ENCODE measurements around the gene AKAP9. TPM values are rescaled to one million over a fixed set of nuclear protein-coding genes. Genes with fewer than 3 reads are reported as not detected.
A peak's percentile ranks its signal among the peaks of the same experiment; 100 is the strongest.
"Not testable (repeated sequence)": the region's sequence is repeated elsewhere in the genome, so short reads cannot be mapped to it uniquely, and the experiment has no call there.

Gene AKAP9
- polyA plus RNA-seq (ENCODE audit: insufficient read length) = 79.2 TPM

- DNase-seq (ENCODE audit: low read depth) = peak; percentile 29
Observed at GRCh38 chr7:91940572-91941341, at the start of gene AKAP9. AKAP9 (plus strand) TSS chr7:91940862; CDS start chr7:91941100, 238 bp downstream.

GRCh38 chr7:91892099-91892705, 48.5 kb upstream of the AKAP9 start:
- no peak for DNase-seq (ENCODE audit: low read depth)

DNA sequence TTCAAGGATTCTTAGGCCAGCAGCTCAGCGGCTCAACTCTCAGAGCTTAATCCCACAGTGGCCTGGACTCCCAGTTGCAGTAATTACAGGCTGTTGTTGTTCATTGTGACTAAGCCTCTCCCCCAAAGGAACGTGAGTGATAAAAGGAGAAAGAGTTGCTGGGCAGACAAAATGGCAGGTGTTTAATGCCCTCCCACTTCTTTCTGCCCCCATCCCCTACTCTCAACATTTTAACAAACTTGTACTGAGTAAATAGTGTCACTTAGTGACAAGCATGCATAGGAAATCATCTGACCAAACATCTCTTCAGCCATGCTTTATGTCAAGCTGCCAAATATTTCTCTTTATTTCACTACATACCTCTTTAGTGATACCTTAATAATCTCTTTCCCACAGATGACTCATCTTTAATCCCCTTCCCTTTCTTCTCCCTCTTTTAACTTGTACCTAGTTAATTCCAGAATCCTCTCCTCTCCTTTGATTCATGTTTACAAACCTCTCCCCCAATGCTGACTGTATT, 47.8 kb upstream of the AKAP9 start:
- no peak for DNase-seq (ENCODE audit: low read depth)

DNA sequence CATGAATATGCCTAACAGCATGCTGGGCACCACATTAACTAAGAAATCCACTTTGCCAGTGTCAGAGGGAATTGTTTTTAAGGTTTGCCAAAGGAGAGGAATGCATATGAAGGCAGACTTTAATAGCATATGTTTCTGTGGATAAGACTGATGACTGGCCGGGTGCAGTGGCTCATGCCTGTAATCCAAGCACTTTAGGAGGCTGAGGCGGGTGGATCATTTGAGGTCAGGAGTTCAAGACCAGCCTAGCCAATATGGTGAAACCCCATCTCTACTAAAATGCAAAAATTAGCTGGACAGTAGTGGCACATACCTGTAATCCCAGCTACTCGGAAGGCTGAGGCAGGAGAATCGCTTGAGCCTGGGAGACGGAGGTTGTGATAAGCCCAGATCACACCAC, 47.0 kb upstream of the AKAP9 start:
- DNase-seq (ENCODE audit: low read depth) = not testable (repeated sequence)

DNA sequence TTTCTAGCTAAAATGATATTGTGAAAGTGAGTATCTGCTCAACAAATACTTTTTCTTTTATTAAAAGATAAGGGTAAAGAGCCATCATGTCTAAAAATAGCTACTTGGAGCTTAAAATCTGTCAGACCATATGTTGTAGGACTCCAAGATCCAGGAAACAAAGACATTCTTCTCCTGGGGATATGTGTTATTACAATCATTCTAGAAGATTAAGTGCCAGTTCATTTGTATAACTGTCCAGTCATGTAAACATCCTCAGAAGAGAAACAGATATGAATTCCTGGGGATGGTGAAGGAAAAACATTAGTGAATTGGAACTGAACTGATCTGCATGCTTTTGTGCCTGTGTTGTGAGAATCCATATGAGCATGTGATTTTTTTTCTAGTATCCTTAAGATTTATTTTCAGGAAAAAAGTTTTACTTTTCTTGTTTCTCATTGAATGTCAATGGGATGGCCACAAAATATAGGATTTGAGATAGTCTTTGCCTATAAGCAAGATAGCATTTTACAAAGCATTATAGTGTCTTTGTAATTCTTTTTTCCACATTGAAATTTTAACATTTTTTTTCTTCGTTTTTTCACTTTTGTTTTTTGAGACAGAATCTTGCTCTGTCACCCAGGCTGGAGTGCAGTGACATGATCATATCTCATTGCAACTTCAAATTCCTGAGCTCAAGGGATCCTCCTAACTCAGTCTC, 45.7 kb upstream of the AKAP9 start:
- no peak for DNase-seq (ENCODE audit: low read depth)

- no peak for DNase-seq (ENCODE audit: low read depth)
Observed at GRCh38 chr7:91898240-91898992, 42.2 kb upstream of the AKAP9 start.

DNA sequence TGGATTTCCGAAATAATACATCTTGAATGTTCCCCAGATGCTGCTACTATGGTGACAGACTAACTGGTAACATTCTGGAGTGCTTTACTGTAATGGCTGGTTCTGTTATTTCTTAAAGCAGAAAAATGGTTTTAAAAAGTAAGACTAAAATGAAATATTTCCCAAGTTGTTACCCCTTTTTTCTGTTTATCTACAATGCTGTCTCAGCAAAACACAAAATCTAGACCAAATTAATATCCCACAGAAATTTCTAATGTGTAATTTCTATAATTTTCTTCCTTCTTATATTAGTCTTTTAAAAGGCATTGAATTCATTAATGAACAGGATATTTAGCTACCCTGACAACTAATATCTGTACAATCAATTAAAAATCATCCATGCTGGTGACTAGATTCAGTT, 41.1 kb upstream of the AKAP9 start:
- DNase-seq (ENCODE audit: low read depth) = no peak

DNA sequence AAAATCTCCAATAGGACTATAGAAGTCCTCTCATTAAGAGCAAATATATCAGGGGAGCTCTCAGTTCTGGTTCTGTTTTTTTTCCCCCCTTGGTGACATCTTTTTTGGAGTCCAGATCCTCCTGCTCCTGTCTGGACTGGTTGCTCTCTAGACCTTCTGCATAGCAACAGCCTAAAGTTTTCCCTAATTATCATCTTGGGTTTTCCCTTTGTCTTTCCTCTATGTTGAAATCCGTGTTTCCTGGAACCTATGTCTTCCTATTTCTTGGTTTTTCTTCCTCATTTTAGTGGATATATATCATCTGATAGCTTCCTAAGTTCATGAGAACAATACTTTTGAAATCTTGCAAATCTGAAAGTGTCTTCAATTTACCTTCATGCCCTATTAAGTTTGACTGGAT, 30.5 kb upstream of the AKAP9 start:
- no peak for DNase-seq (ENCODE audit: low read depth)

DNA sequence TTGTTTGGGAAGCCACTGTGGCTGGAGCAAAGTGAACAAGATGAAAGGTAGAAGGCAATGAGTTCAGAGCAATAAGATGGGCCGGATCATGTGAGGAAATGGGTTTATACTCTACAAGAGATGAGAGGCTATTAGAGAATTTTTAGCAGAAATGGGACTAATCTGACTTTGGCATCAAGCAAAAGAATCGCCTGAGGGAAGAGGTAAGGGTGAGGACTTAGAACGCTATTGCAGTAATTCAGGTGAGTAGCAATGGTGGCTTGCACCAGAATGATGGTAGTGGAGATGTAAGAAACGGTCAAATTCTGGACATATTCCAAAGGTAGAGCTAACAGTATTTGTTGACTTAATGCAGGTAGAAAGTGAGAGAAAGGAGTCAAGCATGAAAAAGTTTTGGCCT, 29.5 kb upstream of the AKAP9 start:
- DNase-seq (ENCODE audit: low read depth) = no peak

- DNase-seq (ENCODE audit: low read depth) = no peak
Observed at GRCh38 chr7:91912494-91912893, 28.2 kb upstream of the AKAP9 start.

DNA sequence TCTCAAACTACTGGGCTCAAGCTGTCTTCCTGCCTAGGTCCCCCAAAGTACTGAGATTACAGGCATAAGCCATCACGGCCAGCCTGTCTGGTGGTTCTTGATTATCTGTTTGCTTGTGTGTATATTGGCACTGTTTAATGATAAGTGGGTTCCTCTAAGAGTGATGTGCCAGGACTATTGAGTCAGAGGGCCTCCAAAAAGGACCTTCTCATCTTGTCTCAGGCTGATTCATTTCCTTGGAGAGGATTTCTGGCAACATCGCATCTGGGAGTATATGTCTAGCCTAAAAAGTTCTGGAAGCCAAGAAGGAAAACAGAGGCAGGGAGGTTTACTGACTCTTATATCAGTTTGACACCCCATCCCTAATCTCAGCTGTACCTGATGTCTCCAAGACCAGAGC, 27.1 kb upstream of the AKAP9 start:
- no peak for DNase-seq (ENCODE audit: low read depth)

DNA sequence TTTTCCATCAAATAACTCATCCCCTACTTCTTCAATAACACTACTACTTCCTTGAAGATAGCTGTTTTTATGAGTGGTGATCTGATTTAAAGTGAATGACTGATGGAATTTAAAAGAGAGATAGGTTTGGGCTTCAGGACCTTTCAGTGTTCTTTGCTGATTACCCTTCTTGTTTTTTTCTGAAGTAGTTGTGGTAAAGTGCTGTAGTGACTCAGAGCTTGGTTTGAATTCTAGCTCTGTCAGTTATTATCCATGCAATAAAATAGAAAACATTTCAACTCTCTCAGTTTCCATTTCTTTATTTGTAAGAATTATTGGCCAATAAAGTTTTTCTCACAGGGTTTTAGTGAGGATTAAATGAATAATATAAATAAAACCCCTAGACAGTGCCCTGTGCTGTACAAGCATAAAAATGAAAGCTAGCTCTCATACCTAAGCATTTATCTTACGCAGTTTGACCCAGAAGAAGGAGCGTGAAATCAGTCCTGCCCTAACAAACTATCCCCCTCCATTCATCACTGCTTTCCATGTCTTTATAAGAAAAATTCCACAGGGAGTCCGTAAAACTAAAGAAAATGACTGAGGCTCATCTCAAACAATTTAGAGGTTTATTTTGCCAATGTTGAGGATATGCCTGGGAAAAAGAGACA, 25.1 kb upstream of the AKAP9 start:
- no peak for DNase-seq (ENCODE audit: low read depth)

DNA sequence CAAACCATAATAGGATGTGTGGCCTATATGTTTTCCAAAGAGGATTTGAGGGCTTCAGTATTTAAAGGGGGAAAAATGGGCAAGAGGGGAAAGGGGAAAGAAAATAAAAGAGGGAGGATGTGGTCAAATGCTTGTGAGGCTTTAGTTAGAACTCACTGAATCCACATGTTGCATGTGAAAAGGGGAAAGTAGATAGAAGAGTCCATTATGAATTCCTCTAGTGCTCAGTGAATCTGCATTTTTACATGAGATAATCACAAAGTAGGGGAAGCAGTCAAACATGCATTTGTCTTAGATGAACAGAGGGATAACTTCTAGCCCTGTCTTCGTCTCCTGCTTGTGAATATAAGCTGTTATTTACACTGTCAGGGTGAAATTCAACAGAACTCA, 24.6 kb upstream of the AKAP9 start:
- DNase-seq (ENCODE audit: low read depth) = no peak

- no peak for DNase-seq (ENCODE audit: low read depth)
Observed at GRCh38 chr7:91918356-91918755, 22.3 kb upstream of the AKAP9 start.

- no peak for DNase-seq (ENCODE audit: low read depth)
Observed at GRCh38 chr7:91922857-91923256, 17.8 kb upstream of the AKAP9 start.

GRCh38 chr7:91927912-91928311, 12.8 kb upstream of the AKAP9 start:
- no peak for DNase-seq (ENCODE audit: low read depth)

DNA sequence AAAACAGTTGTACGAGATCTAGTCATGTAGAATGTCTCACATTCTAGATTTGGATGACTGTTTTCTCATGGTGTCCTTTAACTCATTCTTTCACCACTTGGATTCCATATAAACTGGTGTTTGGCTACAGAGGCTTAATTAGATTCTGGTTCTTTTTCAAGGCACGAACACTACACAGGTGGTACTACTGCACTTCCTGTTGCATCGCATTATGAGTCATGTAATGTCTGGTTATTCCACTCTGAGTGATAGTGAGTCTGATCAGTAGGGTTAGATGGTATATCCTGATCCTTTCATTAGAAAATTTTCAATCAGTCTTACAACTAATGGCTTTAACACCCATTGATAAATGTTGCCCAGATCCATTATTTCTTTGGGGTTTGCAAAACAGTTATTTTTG, 11.2 kb upstream of the AKAP9 start:
- DNase-seq (ENCODE audit: low read depth) = no peak

DNA sequence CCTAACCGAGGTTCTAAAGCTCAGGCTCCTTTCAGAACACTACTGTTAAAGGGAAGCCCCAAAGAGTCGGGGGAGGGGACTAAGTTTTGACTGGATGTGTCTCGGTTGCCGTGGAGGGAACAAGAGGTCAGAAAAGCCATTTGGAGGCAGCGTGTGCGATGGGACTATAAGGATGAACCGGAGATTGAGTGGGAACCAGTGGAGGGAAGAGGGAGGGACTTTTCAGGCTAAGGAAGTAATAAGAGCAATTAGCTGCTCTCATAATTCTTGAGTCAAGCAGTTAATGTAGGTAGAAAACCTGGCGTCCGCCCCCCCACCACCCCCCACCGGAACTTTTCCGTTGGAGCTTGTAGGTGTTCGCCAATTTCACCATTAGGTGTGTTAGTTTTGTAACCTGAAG, 491 bp upstream of the AKAP9 start:
- peak; percentile 24 for DNase-seq (ENCODE audit: low read depth)

DNA sequence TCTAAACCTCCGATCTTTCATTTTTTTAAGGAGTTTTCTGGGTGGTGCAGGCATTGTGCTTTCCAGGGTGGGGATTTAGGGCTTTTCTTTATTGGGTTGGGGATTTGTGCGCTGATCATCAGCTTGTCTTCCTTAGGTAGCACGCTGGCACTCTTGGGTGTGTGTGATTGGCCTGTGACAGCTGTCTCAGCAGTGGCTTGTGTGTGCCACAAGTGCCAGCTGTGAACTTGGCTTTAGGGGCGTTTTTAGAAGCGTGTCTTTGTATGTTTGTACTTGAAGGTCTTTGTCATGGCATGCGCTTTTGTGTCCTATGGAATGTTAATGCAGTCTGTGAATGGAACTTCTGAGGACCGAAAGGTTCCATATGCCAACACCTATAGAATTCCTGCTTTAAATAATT, 788 bp downstream of the AKAP9 start:
- DNase-seq (ENCODE audit: low read depth) = peak; percentile 24

DNA sequence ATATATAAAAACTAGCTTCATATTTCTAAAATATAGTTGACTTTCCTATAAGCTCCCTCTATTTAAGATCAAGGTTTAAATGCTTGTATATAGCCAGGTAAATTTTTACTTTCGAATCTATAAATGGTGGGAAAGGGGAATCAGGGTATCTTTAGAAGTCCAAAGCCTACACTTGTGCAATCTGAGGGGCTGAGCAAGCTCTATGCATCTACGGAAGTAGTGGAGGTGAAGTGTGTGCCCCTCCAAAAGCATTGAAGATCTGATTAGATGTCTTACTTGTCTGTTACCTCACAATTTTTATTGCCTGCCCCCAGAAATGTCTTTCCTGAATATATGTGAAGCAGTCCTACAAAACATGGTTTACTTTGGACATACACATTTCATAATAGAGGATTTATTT, 1.6 kb downstream of the AKAP9 start:
- DNase-seq (ENCODE audit: low read depth) = no peak

GRCh38 chr7:91944970-91945369, 4.3 kb downstream of the AKAP9 start:
- not testable (repeated sequence) for DNase-seq (ENCODE audit: low read depth)
